ENCODE data around the gene EPGN.

EPGN gene

GRCh38 chr4:74308215-74308614, at the start of gene EPGN:
EPGN (plus strand) TSS chr4:74308470; CDS start chr4:74308534, 64 bp downstream.
- no peak for TF ChIP-seq CTCF (IDR thresholded peaks at IDR 0.05; ENCODE audit: control extremely low read depth, extremely low read depth, low read depth, missing control alignments)
- ChIA-PET POLR2A (no interaction called here), CTCF (interaction anchor here (1.4 to 4.3 kb wide), 3 partner anchors 79 to 138 kb away, joined by 3 to 17 read pairs (median 12); no protein-coding TSS in a partner anchor)
- DNase-seq (ENCODE audit: extremely low spot score), result no peak

- no peak for DNase-seq (ENCODE audit: extremely low spot score)
- TF ChIP-seq CTCF (IDR thresholded peaks at IDR 0.05; ENCODE audit: control extremely low read depth, extremely low read depth, low read depth, missing control alignments), result no peak
- ChIA-PET POLR2A (no interaction called here), CTCF (interaction anchor here (0.9 to 2.1 kb wide), 3 partner anchors 8 to 31 kb away, joined by 4 to 6 read pairs (median 6); no protein-coding TSS in a partner anchor)
These were observed 49.3 kb upstream of the EPGN start for GRCh38 chr4:74258963-74259362.

GRCh38 chr4:74260036-74260435, 48.2 kb upstream of the EPGN start:
- POLR2A ChIA-PET, result no interaction called here
- DNase-seq (ENCODE audit: extremely low spot score), result no peak
- TF ChIP-seq CTCF (IDR thresholded peaks at IDR 0.05; ENCODE audit: control extremely low read depth, extremely low read depth, low read depth, missing control alignments), result no peak
- CTCF ChIA-PET, result interaction anchor here (0.9 to 1.6 kb wide), 5 partner anchors 9 to 32 kb away, joined by 3 to 6 read pairs (median 3); no protein-coding TSS in a partner anchor

GRCh38 chr4:74262522-74262921, 45.7 kb upstream of the EPGN start:
- no peak for TF ChIP-seq CTCF (IDR thresholded peaks at IDR 0.05; ENCODE audit: control extremely low read depth, extremely low read depth, low read depth, missing control alignments)
- no peak for DNase-seq (ENCODE audit: extremely low spot score)
- ChIA-PET POLR2A (no interaction called here), CTCF (interaction anchor here (1.0 to 1.1 kb wide), 2 partner anchors 9 to 34 kb away, joined by 3 to 4 read pairs; no protein-coding TSS in a partner anchor)

- no peak for DNase-seq (ENCODE audit: extremely low spot score)
- POLR2A ChIA-PET, result no interaction called here
- CTCF ChIA-PET, result no interaction called here
- TF ChIP-seq CTCF (IDR thresholded peaks at IDR 0.05; ENCODE audit: control extremely low read depth, extremely low read depth, low read depth, missing control alignments), result no peak
These were observed 44.7 kb upstream of the EPGN start for GRCh38 chr4:74263551-74263950.

- no peak for DNase-seq (ENCODE audit: extremely low spot score)
- ChIA-PET POLR2A (no interaction called here), CTCF (interaction anchor here (0.9 to 5.1 kb wide), 5 partner anchors 9 to 53 kb away, joined by 4 to 21 read pairs (median 5); no protein-coding TSS in a partner anchor)
- no peak for TF ChIP-seq CTCF (IDR thresholded peaks at IDR 0.05; ENCODE audit: control extremely low read depth, extremely low read depth, low read depth, missing control alignments)
These were observed 42.2 kb upstream of the EPGN start for GRCh38 chr4:74266081-74266480.

Measured in GM10248 (cell line).